CD4-positive, CD25-positive, alpha-beta regulatory T cell (primary cell): ENCODE measurements around the gene L3MBTL4. TPM values are rescaled to one million over a fixed set of nuclear protein-coding genes. Genes with fewer than 3 reads are reported as not detected.
A peak's percentile ranks its signal among the peaks of the same experiment; 100 is the strongest.

Experiments used
- ATAC-seq, 2 donors: fragments of 150-1000 bp; cut with Tn5 transposase; one replicate each; pipeline ENCODE4 v1.10.0; 2021; ENCODE audit warnings: low read depth in 2 of 2, moderate number of reproducible peaks in 2 of 2, moderate library complexity in 1 of 2
- DNase-seq, 3 donors: peaks; one replicate each; pipeline versions ENCODE4 v3.0.0 to v3.0.0-alpha.2; 2012 to 2022; ENCODE audit warnings: mixed read lengths in 1 of 3
- H3K27ac ChIP-seq: one replicate; pipeline ENCODE4 v1.7.0; 2013; ENCODE audit warnings: mild to moderate bottlenecking, low read length; ENCODE audit not compliant: insufficient read depth, poor library complexity, severe bottlenecking
- H3K27me3 ChIP-seq: one replicate; pipeline ENCODE4 v1.7.0; 2013; ENCODE audit warnings: low read length; ENCODE audit not compliant: control insufficient read depth, insufficient read depth
- H3K36me3 ChIP-seq: one replicate; pipeline ENCODE4 v1.7.0; 2013; ENCODE audit warnings: mild to moderate bottlenecking, low read length, moderate library complexity; ENCODE audit not compliant: control insufficient read depth, insufficient read depth
- H3K4me1 ChIP-seq: 2 replicates; pipeline ENCODE4 v1.7.0; 2013; ENCODE audit warnings: mild to moderate bottlenecking, low read length; ENCODE audit not compliant: insufficient read depth, control insufficient read depth, poor library complexity, severe bottlenecking
- H3K4me3 ChIP-seq: one replicate; pipeline ENCODE4 v1.7.0; 2013; ENCODE audit warnings: low read depth, mild to moderate bottlenecking, low read length, moderate library complexity
- H3K9me3 ChIP-seq, 2 experiments: 1 replicate in 1 of 2; 2 replicates in 1 of 2; pipeline ENCODE4 v1.7.0; 2013; ENCODE audit warnings: low read length in 2 of 2, mild to moderate bottlenecking in 1 of 2, moderate library complexity in 1 of 2; ENCODE audit not compliant: control insufficient read depth in 2 of 2
- H3K27ac Mint-ChIP-seq, 3 donors: one replicate each; pipeline ENCODE4 v1.8.0; 2020 to 2022; ENCODE audit warnings: mild to moderate bottlenecking in 3 of 3, mixed read lengths in 3 of 3, moderate library complexity in 2 of 3
- H3K27me3 Mint-ChIP-seq: one replicate; pipeline ENCODE4 v1.8.0; 2022; ENCODE audit warnings: mild to moderate bottlenecking, mixed read lengths
- H3K36me3 Mint-ChIP-seq: one replicate; pipeline ENCODE4 v1.8.0; 2020; ENCODE audit warnings: mixed read lengths
- H3K4me1 Mint-ChIP-seq, 4 donors: one replicate each; pipeline ENCODE4 v1.8.0; 2020 to 2022; ENCODE audit warnings: mixed read lengths in 4 of 4, mild to moderate bottlenecking in 1 of 4
- H3K4me3 Mint-ChIP-seq, 4 donors: one replicate each; pipeline ENCODE4 v1.8.0; 2020 to 2022; ENCODE audit warnings: mild to moderate bottlenecking in 4 of 4, mixed read lengths in 4 of 4, moderate library complexity in 3 of 4
- H3K9me3 Mint-ChIP-seq, 7 donors: one replicate each; pipeline ENCODE4 v1.8.0; 2020 to 2022; ENCODE audit warnings: mixed read lengths in 7 of 7, mild to moderate bottlenecking in 3 of 7, moderate library complexity in 2 of 7
- polyA plus RNA-seq, 4 donors: library from polyadenylated mRNA; unstranded; fragments of 300-500 nt; fragmentation: Illumina TruSeq; gene quantifications; one replicate each; pipeline ENCODE4 v1.2.3, GENCODE V29; 2021
- total RNA-seq: library from RNA; stranded (reverse); gene quantifications from one replicate; pipeline ENCODE4 v1.2.3, GENCODE V29; 2022

L3MBTL4 gene
- total and polyA plus RNA-seq, 5 donors from 2014 or later, result 2.1 TPM; not detected in 4

DNA sequence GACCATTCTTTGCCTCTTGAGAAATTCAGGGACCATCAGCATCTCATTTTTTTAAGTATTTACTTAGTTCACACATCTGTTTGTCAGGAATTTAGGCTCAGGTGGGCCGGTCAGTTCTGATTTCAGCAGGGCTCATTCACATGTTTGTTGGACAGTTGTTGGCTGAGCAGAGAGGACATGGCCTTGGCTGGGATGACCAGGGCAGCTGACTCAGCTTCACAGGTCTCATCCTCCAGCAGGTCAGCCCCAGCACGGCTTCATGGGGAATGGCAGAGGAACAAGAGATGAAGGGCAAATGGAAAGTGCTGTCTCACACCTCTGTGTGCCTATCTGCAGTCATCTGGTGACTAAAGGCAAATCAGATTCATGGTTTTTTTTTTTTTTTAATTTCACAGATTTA lies 383.3 kb downstream of the L3MBTL4 start:
- Histone ChIP-seq H3K36me3 (no peaks in the 10 kb centered on the region), H3K27ac (no peak overlapping the region), H3K4me1 (no peaks in the 10 kb centered on the region), H3K4me3 (no peak overlapping the region), H3K27me3 (no peaks in the 10 kb centered on the region), H3K9me3 (no peaks in the 10 kb centered on the region)
- H3K27ac Mint-ChIP-seq, result no peak overlapping the region
- H3K36me3 Mint-ChIP-seq, result no peaks in the 10 kb centered on the region
- no peaks in the 10 kb centered on the region for H3K27me3 Mint-ChIP-seq
- peaks cover 0 to 9% (median 5%) of the 10 kb centered on the region in 7 donors for H3K9me3 Mint-ChIP-seq
- no peak overlapping the region for H3K4me3 Mint-ChIP-seq
- DNase-seq (no peak), ATAC-seq (no peak)
- peaks cover 0 to 4% (median 0%) of the 10 kb centered on the region in 4 donors for H3K4me1 Mint-ChIP-seq

DNA sequence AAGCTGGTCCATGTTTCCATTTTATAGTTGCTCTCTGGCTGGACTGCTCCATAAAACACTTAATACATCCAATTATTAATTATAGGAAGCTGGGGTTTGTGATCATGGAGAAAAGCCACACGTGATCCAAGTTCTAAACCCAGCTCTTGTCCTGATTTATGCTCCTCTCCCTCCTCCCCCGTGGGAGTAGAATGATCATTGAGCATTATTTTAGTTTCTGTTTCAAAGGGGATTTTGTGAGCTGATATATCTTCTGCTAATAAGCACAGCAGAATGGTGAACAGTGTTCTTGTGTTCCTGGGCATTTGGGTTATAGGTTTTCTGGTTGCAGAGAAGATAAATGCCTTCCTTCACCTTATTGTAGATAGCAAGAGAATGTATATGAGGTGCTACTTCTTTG lies 383.7 kb downstream of the L3MBTL4 start:
- H3K27me3 ChIP-seq, result no peaks in the 10 kb centered on the region
- Mint-ChIP-seq H3K4me1 (peaks cover 0 to 4% (median 0%) of the 10 kb centered on the region in 4 donors), H3K27me3 (no peaks in the 10 kb centered on the region), H3K9me3 (peaks cover 0 to 7% (median 2%) of the 10 kb centered on the region in 7 donors), H3K4me3 (no peak overlapping the region), H3K27ac (no peak overlapping the region), H3K36me3 (no peaks in the 10 kb centered on the region)
- H3K9me3 ChIP-seq, result no peaks in the 10 kb centered on the region
- H3K36me3 ChIP-seq, result no peaks in the 10 kb centered on the region
- no peaks in the 10 kb centered on the region for H3K4me1 ChIP-seq
- ATAC-seq (no peak), DNase-seq (no peak)
- H3K4me3 ChIP-seq, result no peak overlapping the region
- no peak overlapping the region for H3K27ac ChIP-seq

DNA sequence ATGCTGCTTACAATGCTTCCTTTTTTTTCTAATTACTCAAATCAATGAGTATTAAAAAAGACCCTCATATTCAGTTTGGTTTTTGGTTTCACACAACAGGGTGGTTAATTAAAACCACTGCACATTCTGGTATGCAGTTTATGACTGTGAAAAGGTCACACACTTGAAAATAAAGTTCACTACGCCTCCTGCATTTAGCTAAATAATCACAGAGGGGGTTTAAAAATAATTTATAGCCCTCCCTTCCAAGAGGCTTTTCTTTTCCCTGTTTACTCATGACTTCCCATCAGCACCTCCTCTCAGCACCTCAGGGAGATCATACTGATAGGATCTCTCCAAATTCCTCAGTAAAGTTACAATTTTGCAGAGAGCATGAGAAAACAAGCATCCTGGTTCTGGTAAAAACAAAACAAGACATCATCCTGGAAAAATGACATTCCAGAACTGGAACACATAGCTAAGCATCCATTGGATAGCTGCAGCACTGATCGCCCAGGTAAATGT lies 389.9 kb downstream of the L3MBTL4 start:
- ATAC-seq, result no peak

DNA sequence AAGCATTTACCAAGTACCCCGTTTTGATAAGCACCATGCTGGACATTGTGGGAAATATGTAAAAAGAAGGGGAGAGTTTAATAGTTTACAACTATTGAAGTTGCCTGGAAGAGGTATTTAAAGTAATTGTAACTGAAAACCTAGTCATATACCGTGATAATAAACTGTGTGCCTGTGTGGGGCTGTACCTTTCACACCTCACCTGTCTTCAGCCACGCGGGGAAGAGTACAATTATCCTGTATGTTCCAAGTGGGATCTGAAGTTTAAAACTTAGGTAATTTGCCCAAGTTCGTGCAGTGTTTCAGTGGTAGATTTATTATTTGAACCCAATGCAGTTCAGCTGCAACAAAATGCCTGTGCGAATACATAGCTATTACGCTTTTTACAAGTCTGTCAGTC lies 391.2 kb downstream of the L3MBTL4 start:
- H3K27me3 ChIP-seq, result no peaks in the 10 kb centered on the region

More for the DNA sequence above, 389.9 kb downstream of the L3MBTL4 start:
- Mint-ChIP-seq H3K36me3 (no peaks in the 10 kb centered on the region), H3K4me3 (no peak overlapping the region), H3K4me1 (no peaks in the 10 kb centered on the region), H3K27me3 (no peaks in the 10 kb centered on the region), H3K27ac (no peak overlapping the region), H3K9me3 (peaks cover 0 to 4% (median 2%) of the 10 kb centered on the region in 7 donors)
- Histone ChIP-seq H3K27ac (no peak overlapping the region), H3K4me3 (no peak overlapping the region), H3K4me1 (no peaks in the 10 kb centered on the region), H3K9me3 (no peaks in the 10 kb centered on the region), H3K36me3 (no peaks in the 10 kb centered on the region), H3K27me3 (no peaks in the 10 kb centered on the region)
- DNase-seq, result no peak

DNA sequence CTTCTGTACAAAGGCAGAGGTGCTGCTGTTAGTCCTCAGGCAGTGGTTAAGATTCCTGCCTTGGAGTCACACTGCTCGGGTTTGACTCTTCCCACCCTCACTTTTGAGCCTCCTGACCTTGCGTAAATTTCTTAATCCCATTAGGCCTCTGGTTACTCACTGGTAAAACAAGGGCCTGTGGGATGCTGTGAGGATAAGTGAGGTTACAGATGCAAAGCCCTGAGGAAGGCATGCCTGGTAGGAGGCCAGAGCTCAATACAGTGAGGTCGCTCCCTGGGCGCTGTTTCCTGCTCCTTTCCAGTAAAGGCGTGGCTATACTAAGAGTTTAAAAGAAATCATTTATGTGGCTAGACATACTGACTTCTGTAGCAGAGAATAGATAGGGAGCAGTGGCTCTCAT lies 391.9 kb downstream of the L3MBTL4 start:
- Histone ChIP-seq H3K4me3 (no peak overlapping the region), H3K27me3 (no peaks in the 10 kb centered on the region), H3K27ac (no peak overlapping the region), H3K36me3 (no peaks in the 10 kb centered on the region), H3K9me3 (no peaks in the 10 kb centered on the region), H3K4me1 (no peaks in the 10 kb centered on the region)
- Mint-ChIP-seq H3K4me3 (no peak overlapping the region), H3K27me3 (no peaks in the 10 kb centered on the region), H3K27ac (no peak overlapping the region), H3K36me3 (no peaks in the 10 kb centered on the region), H3K9me3 (peaks cover 0 to 4% (median 2%) of the 10 kb centered on the region in 7 donors), H3K4me1 (no peaks in the 10 kb centered on the region)
- peak in 1 of 3 donors; percentile 1 for DNase-seq
- ATAC-seq, result no peak

More for the DNA sequence above, 391.2 kb downstream of the L3MBTL4 start:
- no peaks in the 10 kb centered on the region for H3K27me3 Mint-ChIP-seq
- H3K4me3 Mint-ChIP-seq, result no peak overlapping the region
- Histone ChIP-seq H3K36me3 (no peaks in the 10 kb centered on the region), H3K4me1 (no peaks in the 10 kb centered on the region), H3K27ac (no peak overlapping the region), H3K9me3 (no peaks in the 10 kb centered on the region), H3K4me3 (no peak overlapping the region)
- DNase-seq (no peak), ATAC-seq (no peak)
- no peaks in the 10 kb centered on the region for H3K36me3 Mint-ChIP-seq
- peaks cover 0 to 4% (median 2%) of the 10 kb centered on the region in 7 donors for H3K9me3 Mint-ChIP-seq
- H3K4me1 Mint-ChIP-seq, result no peaks in the 10 kb centered on the region
- no peak overlapping the region for H3K27ac Mint-ChIP-seq

DNA sequence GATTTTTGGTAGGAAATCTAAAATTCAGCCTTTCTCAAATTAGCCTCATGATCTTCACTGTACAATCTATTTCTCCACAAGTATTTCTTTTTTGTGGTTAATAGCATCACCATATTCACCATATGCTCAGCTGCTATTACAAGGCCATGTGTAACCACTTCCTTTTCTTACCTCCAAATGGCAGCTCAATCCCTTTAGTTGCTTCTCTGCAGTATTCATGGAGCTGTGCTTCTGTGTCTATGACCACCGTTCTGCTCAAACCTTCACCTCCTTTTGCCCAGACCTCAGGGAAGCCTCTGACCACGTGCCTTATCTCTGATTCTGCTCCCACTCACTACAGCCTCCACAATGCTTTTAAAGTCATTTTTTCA lies 392.7 kb downstream of the L3MBTL4 start:
- H3K4me1 Mint-ChIP-seq, result no peaks in the 10 kb centered on the region
- ATAC-seq (no peak), DNase-seq (peak in 1 of 3 donors; percentile 2)
- no peaks in the 10 kb centered on the region for H3K36me3 Mint-ChIP-seq
- no peaks in the 10 kb centered on the region for H3K27me3 ChIP-seq
- H3K9me3 ChIP-seq, result no peaks in the 10 kb centered on the region
- H3K36me3 ChIP-seq, result no peaks in the 10 kb centered on the region
- H3K4me3 Mint-ChIP-seq, result no peak overlapping the region
- no peaks in the 10 kb centered on the region for H3K4me1 ChIP-seq
- H3K27me3 Mint-ChIP-seq, result no peaks in the 10 kb centered on the region
- no peak overlapping the region for H3K4me3 ChIP-seq
- peaks cover 0 to 3% (median 0%) of the 10 kb centered on the region in 7 donors for H3K9me3 Mint-ChIP-seq
- no peak overlapping the region for H3K27ac ChIP-seq
- H3K27ac Mint-ChIP-seq, result no peak overlapping the region

DNA sequence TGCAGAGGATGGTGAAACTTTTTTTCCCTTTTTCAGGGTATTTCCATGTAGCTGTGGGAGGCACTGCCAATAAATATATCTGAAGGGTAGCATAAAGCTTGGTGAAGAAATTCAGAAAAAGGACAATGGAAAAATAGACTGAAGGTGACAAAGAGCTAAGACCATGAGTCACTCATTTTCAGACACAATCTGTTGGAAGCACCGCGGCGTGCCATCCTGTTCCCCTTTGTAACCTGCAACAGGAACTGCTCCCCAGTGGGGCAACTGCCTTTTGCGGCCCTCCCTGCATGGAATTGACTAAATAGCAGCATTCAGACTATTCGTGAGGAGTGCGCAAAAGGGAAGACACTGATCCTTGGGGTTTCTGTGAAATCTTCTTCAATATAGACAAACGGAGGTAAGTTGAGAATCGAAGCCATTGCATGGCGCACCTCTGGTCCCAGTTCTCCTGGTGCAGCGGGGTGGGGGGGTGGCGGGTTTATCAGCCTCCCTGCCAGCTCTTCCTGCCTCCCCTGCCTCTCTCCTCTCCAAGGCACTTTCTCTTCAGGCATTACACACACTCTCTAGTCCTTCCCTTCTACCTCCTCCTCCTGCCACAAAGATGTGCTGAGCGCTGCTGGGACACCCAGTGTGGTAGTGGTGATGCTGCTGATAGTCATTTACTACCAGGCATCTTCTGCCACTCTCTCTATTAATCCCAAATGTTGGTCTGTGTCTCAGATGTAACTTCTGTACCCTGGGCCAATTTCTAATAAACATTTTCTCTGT lies 393.2 kb downstream of the L3MBTL4 start:
- Histone ChIP-seq H3K9me3 (no peaks in the 10 kb centered on the region), H3K4me1 (no peaks in the 10 kb centered on the region), H3K4me3 (no peak overlapping the region), H3K27ac (no peak overlapping the region), H3K27me3 (no peaks in the 10 kb centered on the region), H3K36me3 (no peaks in the 10 kb centered on the region)
- Mint-ChIP-seq H3K27ac (peak overlapping the region in 1 of 3 donors; percentile 5), H3K9me3 (peaks cover 0 to 3% (median 0%) of the 10 kb centered on the region in 7 donors), H3K4me1 (no peaks in the 10 kb centered on the region), H3K36me3 (no peaks in the 10 kb centered on the region), H3K27me3 (no peaks in the 10 kb centered on the region), H3K4me3 (no peak overlapping the region)
- DNase-seq, result no peak
- no peak for ATAC-seq

DNA sequence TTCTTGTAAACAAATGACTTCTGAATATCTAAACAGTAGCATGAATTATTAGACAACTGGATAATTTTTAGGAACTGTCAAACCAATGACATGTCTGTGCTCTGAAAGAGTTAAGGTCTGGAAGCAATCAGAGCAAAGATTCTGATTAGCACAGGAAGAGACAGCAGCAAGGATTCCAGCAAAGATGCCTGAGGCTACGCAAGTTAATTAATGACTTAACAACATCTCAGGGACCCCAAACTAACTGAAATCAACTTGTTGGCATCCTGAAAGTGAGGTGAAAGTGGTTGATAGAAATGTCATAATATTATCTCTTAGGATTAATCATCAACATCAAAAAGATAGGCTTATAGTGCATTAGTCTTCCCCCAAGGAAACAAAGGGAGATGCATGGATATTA lies 396.0 kb downstream of the L3MBTL4 start:
- ATAC-seq, result no peak
- H3K4me1 Mint-ChIP-seq, result no peaks in the 10 kb centered on the region
- H3K36me3 Mint-ChIP-seq, result no peaks in the 10 kb centered on the region

More for the DNA sequence above, 396.0 kb downstream of the L3MBTL4 start:
- Histone ChIP-seq H3K27me3 (no peaks in the 10 kb centered on the region), H3K9me3 (no peaks in the 10 kb centered on the region), H3K4me1 (no peaks in the 10 kb centered on the region), H3K36me3 (no peaks in the 10 kb centered on the region), H3K4me3 (no peak overlapping the region), H3K27ac (no peak overlapping the region)
- H3K27ac Mint-ChIP-seq, result no peak overlapping the region
- no peak overlapping the region for H3K4me3 Mint-ChIP-seq
- H3K9me3 Mint-ChIP-seq, result peaks cover 0 to 6% (median 0%) of the 10 kb centered on the region in 7 donors
- no peak for DNase-seq
- H3K27me3 Mint-ChIP-seq, result no peaks in the 10 kb centered on the region
